Endothelial cell of umbilical vein (primary cell): ENCODE data around the gene LTF. TPM values are rescaled to one million over a fixed set of nuclear protein-coding genes. Genes with fewer than 3 reads are reported as not detected.

Experiments used
- BruUV-seq: library from RNA; stranded (reverse); fragments of 400-500 nt; replicated peaks from 2 replicates; lab custom pipeline; 2021; lab: Mats Ljungman, UMichigan
- CTCF ChIA-PET: fragments of 300-600, 350-600 bp; sonication (Branson Sonifier 250); formaldehyde crosslinking; loops from one replicate; lab custom pipeline; 2021; ENCODE audit warnings: antibody characterized with exemption, inconsistent platforms; lab: Charles Lee
- POLR2A ChIA-PET: fragments of 300-600, 350-600 bp; sonication (Branson Sonifier 250); formaldehyde crosslinking; loops from one replicate; lab custom pipeline; 2021; ENCODE audit warnings: antibody characterized with exemption, inconsistent platforms; lab: Charles Lee
- DNase-seq: peaks from one replicate; pipeline ENCODE4 v3.0.0-alpha.2; 2011; ENCODE audit warnings: low read depth, low spot score
- FAIRE-seq: peaks from 2 replicates; lab custom pipeline; 2011; peaks lifted over from hg19 to GRCh38; lab: Jason Lieb, UNC
- H2AFZ ChIP-seq: 2 replicates; pipeline ENCODE4 v1.6.0; 2012; ENCODE audit warnings: low read depth, low read length, control low read depth, inconsistent platforms
- H3K27ac ChIP-seq: 2 replicates; pipeline ENCODE4 v1.5.1; 2011; ENCODE audit warnings: low read depth, mild to moderate bottlenecking, control low read depth, low read length, moderate library complexity; ENCODE audit not compliant: insufficient read depth
- H3K27me3 ChIP-seq, 2 experiments: 2 replicates each; pipeline versions ENCODE4 v1.6.0 to v1.6.1; 2011; ENCODE audit warnings: low read length in 2 of 2, mixed read lengths in 1 of 2; ENCODE audit not compliant: control insufficient read depth in 2 of 2, insufficient read depth in 2 of 2
- H3K36me3 ChIP-seq, 2 experiments: 2 replicates in 1 of 2; 3 replicates in 1 of 2; pipeline ENCODE4 v1.5.1; 2011; ENCODE audit warnings: low read length in 2 of 2, mild to moderate bottlenecking in 1 of 2, moderate library complexity in 1 of 2; ENCODE audit not compliant: control insufficient read depth in 2 of 2, insufficient read depth in 2 of 2; ENCODE audit errors: extremely low read depth in 1 of 2
- H3K4me1 ChIP-seq: 3 replicates; pipeline ENCODE4 v1.5.1; 2011; ENCODE audit warnings: mild to moderate bottlenecking, low read length; ENCODE audit not compliant: control insufficient read depth, insufficient read depth; ENCODE audit errors: extremely low read depth
- H3K4me2 ChIP-seq: 2 replicates; pipeline ENCODE4 v1.6.1; 2011; ENCODE audit warnings: low read length, control low read depth, mixed read lengths; ENCODE audit not compliant: insufficient read depth
- H3K4me3 ChIP-seq, 3 experiments: fragments of 200-600 bp in 1 of 3; sonication (generic), shearing (Covaris generic) in 1 of 3; replicated peaks in 1 of 3; 2 replicates each; pipeline ENCODE4 v1.5.1; 2011 to 2016; ENCODE audit warnings: control low read depth in 3 of 3, low read length in 3 of 3, mild to moderate bottlenecking in 2 of 3, inconsistent platforms in 1 of 3, low read depth in 1 of 3, moderate library complexity in 1 of 3; ENCODE audit not compliant: insufficient read depth in 1 of 3
- H3K79me2 ChIP-seq: 2 replicates; pipeline ENCODE4 v1.6.0; 2012; ENCODE audit warnings: low read length, inconsistent platforms; ENCODE audit not compliant: control insufficient read depth, insufficient read depth
- H3K9ac ChIP-seq: replicated peaks from 2 replicates; pipeline ENCODE3; 2011; ENCODE audit warnings: low read length, control low read depth; ENCODE audit not compliant: insufficient read depth; ENCODE audit errors: extremely low read depth
- H3K9me1 ChIP-seq: replicated peaks from 3 replicates; pipeline ENCODE4 v1.6.0; 2011; ENCODE audit warnings: mild to moderate bottlenecking, low read length; ENCODE audit not compliant: control insufficient read depth, insufficient read depth; ENCODE audit errors: extremely low read depth
- H3K9me3 ChIP-seq: replicated peaks from 2 replicates; pipeline ENCODE4 v1.5.1; 2012; ENCODE audit warnings: low read length, inconsistent platforms; ENCODE audit not compliant: control insufficient read depth, insufficient read depth
- H4K20me1 ChIP-seq: replicated peaks from 2 replicates; pipeline ENCODE3; 2011; ENCODE audit warnings: mild to moderate bottlenecking, low read length; ENCODE audit not compliant: control insufficient read depth, insufficient read depth; ENCODE audit errors: extremely low read depth
- EZH2 ChIP-seq: IDR thresholded peaks from 2 replicates; pipeline ENCODE4 v1.6.1; 2012; ENCODE audit warnings: borderline replicate concordance, low read depth, mild to moderate bottlenecking, moderate library complexity, low read length, inconsistent platforms; ENCODE audit not compliant: severe bottlenecking
- FOS ChIP-seq: IDR thresholded peaks from 2 replicates; pipeline ENCODE4 v1.6.1; 2011; ENCODE audit warnings: mild to moderate bottlenecking, low read length, moderate library complexity, borderline replicate concordance; ENCODE audit not compliant: insufficient read depth
- GATA2 ChIP-seq: IDR thresholded peaks from 2 replicates; pipeline ENCODE4 v1.7.0; 2011; ENCODE audit warnings: low read depth, mild to moderate bottlenecking, moderate library complexity, mixed read lengths, low read length; ENCODE audit not compliant: insufficient read length, insufficient read depth
- JUN ChIP-seq: IDR thresholded peaks from 2 replicates; pipeline ENCODE4 v1.6.1; 2011; ENCODE audit warnings: borderline replicate concordance, low read depth; ENCODE audit not compliant: insufficient read length, insufficient read depth
- MYC ChIP-seq: IDR thresholded peaks from one replicate; pipeline ENCODE4 v1.6.1; 2011; ENCODE audit warnings: mild to moderate bottlenecking, low read depth, low read length
- POLR2A ChIP-seq: IDR thresholded peaks from 2 replicates; pipeline ENCODE4 v1.6.1; 2012; ENCODE audit warnings: low read depth, mild to moderate bottlenecking, control low read depth, low read length
- POLR2AphosphoS5 ChIP-seq: IDR thresholded peaks from 2 replicates; pipeline ENCODE4 v1.6.1; 2012; ENCODE audit warnings: low read depth, mild to moderate bottlenecking, control low read depth, low read length, moderate library complexity; ENCODE audit not compliant: insufficient read depth
- dilution Hi-C: fragments of 300-500 bp; cut with MboI; formaldehyde crosslinking; loops from one replicate; pipeline ENCODE4 v1.15.0; 2019; ENCODE audit warnings: low sequenced_read_pairs; ENCODE audit not compliant: extremely low pct_ligation_motif_present
- intact Hi-C: fragments of 100-400 bp; cut with micrococcal nuclease; formaldehyde crosslinking; loops from one replicate; pipeline ENCODE4 v1.10.0; 2022
- polyA plus RNA-seq, 4 experiments: library from polyadenylated mRNA; depleted of rRNA in 3 of 4; stranded (reverse) in 3 of 4; unstranded in 1 of 4; fragments of >200 nt; gene quantifications; 2 replicates each; pipeline versions ENCODE4 v1.2.1 to v1.2.3, GENCODE V29; 2011 to 2012; ENCODE audit warnings: missing spikeins in 1 of 4
- total RNA-seq: library from RNA; stranded (reverse); gene quantifications from 2 replicates; pipeline ENCODE4 v1.2.3, GENCODE V29; 2021
- TF ChIP-seq, protein P1 (sequence below): IDR thresholded peaks from 2 replicates; pipeline ENCODE4 v1.6.1; 2011; ENCODE audit not compliant: insufficient read depth, insufficient read length
- TF ChIP-seq, protein P2 (sequence below), 2 donors: IDR thresholded peaks; 1 replicate in 1 of 2; 2 replicates in 1 of 2; pipeline ENCODE4 v1.5.1; 2011; ENCODE audit warnings: low read length in 2 of 2, mild to moderate bottlenecking in 2 of 2, moderate library complexity in 2 of 2, control low read depth in 1 of 2, inconsistent platforms in 1 of 2, low read depth in 1 of 2; ENCODE audit not compliant: insufficient read depth in 1 of 2; ENCODE audit errors: extremely low read depth in 1 of 2

LTF gene
- total and polyA plus RNA-seq, 2 donors (not counting 3 experiments of a cell fraction or from before 2014, with no cell fraction given) = not detected

DNA sequence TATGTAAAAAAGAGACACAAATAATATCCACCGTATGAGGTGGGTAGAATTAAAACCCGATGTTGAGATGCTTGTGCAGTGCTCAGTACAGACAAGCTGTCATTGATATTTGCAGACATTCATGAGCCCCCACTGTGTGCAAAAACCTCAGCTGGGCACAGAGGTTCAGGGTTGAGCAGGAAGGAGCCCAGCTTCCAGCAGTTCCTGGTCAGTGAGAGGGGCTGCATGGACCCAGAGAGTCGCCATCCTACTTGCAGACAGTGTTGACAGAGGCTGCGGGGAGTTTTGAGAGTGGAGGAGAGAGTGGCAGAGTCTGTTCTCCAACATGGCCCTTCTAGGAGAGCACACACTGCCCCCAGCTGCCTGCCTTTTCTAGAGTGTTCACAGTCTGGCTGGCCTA lies 6.1 kb upstream of the LTF start:
- H3K9me3 ChIP-seq = no peaks in the 10 kb centered on the region
- DNase-seq = no peak
- intact Hi-C loops (no loop called here), dilution Hi-C loops (no loop called here)
- H3K4me3 ChIP-seq = no peak overlapping the region
- TF ChIP-seq FOS = no peak
- no peak for TF ChIP-seq EZH2
- TF ChIP-seq JUN = no peak
- TF ChIP-seq POLR2A = no peak
- TF ChIP-seq, protein P1, sequence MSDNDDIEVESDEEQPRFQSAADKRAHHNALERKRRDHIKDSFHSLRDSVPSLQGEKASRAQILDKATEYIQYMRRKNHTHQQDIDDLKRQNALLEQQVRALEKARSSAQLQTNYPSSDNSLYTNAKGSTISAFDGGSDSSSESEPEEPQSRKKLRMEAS = no peak
- no peak for TF ChIP-seq POLR2AphosphoS5
- TF ChIP-seq GATA2 = no peak
- TF ChIP-seq, protein P2, sequence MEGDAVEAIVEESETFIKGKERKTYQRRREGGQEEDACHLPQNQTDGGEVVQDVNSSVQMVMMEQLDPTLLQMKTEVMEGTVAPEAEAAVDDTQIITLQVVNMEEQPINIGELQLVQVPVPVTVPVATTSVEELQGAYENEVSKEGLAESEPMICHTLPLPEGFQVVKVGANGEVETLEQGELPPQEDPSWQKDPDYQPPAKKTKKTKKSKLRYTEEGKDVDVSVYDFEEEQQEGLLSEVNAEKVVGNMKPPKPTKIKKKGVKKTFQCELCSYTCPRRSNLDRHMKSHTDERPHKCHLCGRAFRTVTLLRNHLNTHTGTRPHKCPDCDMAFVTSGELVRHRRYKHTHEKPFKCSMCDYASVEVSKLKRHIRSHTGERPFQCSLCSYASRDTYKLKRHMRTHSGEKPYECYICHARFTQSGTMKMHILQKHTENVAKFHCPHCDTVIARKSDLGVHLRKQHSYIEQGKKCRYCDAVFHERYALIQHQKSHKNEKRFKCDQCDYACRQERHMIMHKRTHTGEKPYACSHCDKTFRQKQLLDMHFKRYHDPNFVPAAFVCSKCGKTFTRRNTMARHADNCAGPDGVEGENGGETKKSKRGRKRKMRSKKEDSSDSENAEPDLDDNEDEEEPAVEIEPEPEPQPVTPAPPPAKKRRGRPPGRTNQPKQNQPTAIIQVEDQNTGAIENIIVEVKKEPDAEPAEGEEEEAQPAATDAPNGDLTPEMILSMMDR (IDR thresholded peaks at IDR 0.05; ENCODE audit: extremely low read depth in 1 of 2, insufficient read depth in 1 of 2, low read depth in 1 of 2, low read length in 2 of 2) = no peak
- no peak for TF ChIP-seq MYC
- no peak for FAIRE-seq
- no peaks in the 10 kb centered on the region for H3K4me1 ChIP-seq
- no peaks in the 10 kb centered on the region for H3K36me3 ChIP-seq
- ChIA-PET CTCF (interaction anchor here (1.6 kb wide), 1 partner anchor 194 kb away, joined by 3 read pairs; no protein-coding TSS in a partner anchor), POLR2A (no interaction called here)
- H3K9ac ChIP-seq = no peak overlapping the region
- no peak overlapping the region for H3K27ac ChIP-seq
- no peaks in the 10 kb centered on the region for H3K9me1 ChIP-seq
- H2AFZ ChIP-seq = no peak overlapping the region
- no peaks in the 10 kb centered on the region for H4K20me1 ChIP-seq
- H3K27me3 ChIP-seq = peaks cover 5 to 6% of the 10 kb centered on the region in 2 experiments
- H3K79me2 ChIP-seq = no peaks in the 10 kb centered on the region
- no TSS peak for BruUV-seq
- H3K4me2 ChIP-seq = no peak overlapping the region
